Retinal pigment epithelial cell (primary cell): Measurements from ENCODE around the gene PTBP3.

Experiments
- DNase-seq: peaks from one replicate; pipeline ENCODE4 v3.0.0-alpha.2; 2010; ENCODE audit warnings: low read depth
- H3K4me3 ChIP-seq: 2 replicates; pipeline ENCODE4 v1.5.1; 2011; ENCODE audit warnings: mild to moderate bottlenecking, low read length, control low read depth, moderate library complexity
- CTCF ChIP-seq: conservative IDR thresholded peaks from 2 replicates; pipeline ENCODE4 v1.5.1; 2011; ENCODE audit warnings: low read depth, low read length, control low read depth, inconsistent platforms

Gene PTBP3

GRCh38 chr9:112241491-112241890, 91.9 kb downstream of the PTBP3 start:
- no peak overlapping the region for H3K4me3 ChIP-seq
- no peak for TF ChIP-seq CTCF
- no peak for DNase-seq

- no peak for TF ChIP-seq CTCF
- H3K4me3 ChIP-seq = no peak overlapping the region
- no peak for DNase-seq
These were observed 93.7 kb downstream of the PTBP3 start for GRCh38 chr9:112239708-112240107.

- DNase-seq = no peak
- H3K4me3 ChIP-seq = no peak overlapping the region
- TF ChIP-seq CTCF = no peak
These were observed 94.1 kb downstream of the PTBP3 start for GRCh38 chr9:112239284-112239683.

DNA sequence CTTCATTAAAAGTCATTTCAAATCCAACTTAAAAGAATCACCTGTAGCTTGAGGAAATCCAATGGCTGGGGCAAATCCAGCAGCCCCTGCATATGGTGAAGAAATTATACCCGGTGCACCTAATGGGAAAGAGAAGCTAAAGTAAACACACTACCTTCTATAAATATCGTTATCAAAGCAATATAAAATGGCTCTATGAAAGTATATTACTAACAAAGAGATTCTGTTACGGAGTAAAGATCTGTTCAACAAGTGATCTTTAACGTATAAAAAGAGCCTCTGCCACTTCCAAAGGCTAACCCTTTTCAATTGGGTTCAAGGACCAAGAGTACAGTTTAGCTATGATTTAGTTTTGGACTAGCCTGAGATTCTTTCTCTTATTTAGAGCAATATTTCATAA, 98.6 kb downstream of the PTBP3 start:
- no peak for TF ChIP-seq CTCF
- no peak for DNase-seq
- no peak overlapping the region for H3K4me3 ChIP-seq

GRCh38 chr9:112233769-112234168, 99.7 kb downstream of the PTBP3 start:
- TF ChIP-seq CTCF = no peak
- DNase-seq = no peak
- H3K4me3 ChIP-seq = no peak overlapping the region

GRCh38 chr9:112232233-112232632, 101.2 kb downstream of the PTBP3 start:
- no peak overlapping the region for H3K4me3 ChIP-seq
- DNase-seq = no peak
- TF ChIP-seq CTCF = no peak

GRCh38 chr9:112226091-112226490, 107.3 kb downstream of the PTBP3 start:
- TF ChIP-seq CTCF = no peak
- DNase-seq = no peak
- H3K4me3 ChIP-seq = no peak overlapping the region
